Measurements from ENCODE around the gene BGLAP. TPM values are rescaled to one million over a fixed set of nuclear protein-coding genes. Genes with fewer than 3 reads are reported as not detected.
A peak's percentile ranks its signal among the peaks of the same experiment; 100 is the strongest.

BGLAP gene
- total RNA-seq, 2 experiments from 2014 or later, result 2.1 to 2.4 TPM

DNA sequence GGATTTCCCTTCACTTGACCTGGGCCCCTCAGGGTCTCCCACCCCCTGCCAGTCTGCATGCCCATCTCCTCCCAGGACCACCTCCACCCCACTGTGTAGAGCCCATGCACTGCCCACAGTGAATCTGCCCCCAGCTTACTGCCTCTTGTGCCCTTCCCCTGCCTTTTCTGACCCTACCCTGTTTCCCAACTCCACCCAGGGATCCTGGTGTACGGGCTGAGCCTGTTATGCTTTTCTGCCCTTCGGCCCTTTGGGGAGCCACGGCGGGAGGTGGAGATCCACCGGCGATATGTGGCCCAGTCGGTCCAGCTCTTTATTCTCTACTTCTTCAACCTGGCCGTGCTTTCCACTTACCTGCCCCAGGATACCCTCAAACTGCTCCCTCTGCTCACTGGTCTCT is 44.1 kb downstream of the BGLAP start:
- POLR2A ChIA-PET, result no interaction called here
- ATAC-seq (no peak), DNase-seq (no peak)
- H3K27ac Mint-ChIP-seq, result no peak overlapping the region
- no peaks in the 10 kb centered on the region for H3K27me3 Mint-ChIP-seq
- H3K4me1 Mint-ChIP-seq, result peaks cover 17% of the 10 kb centered on the region
- intact Hi-C loops (cut with DNase I, micrococcal nuclease), result no loop called here
- CTCF ChIA-PET, result interaction anchor here (0.5 kb wide), 1 partner anchor 24 kb away, joined by 3 read pairs; no protein-coding TSS in a partner anchor
- no peaks in the 10 kb centered on the region for H3K9me3 Mint-ChIP-seq (ENCODE audit: low read depth)
- H3K4me3 Mint-ChIP-seq, result no peak overlapping the region
- peaks cover 20% of the 10 kb centered on the region for H3K36me3 Mint-ChIP-seq (ENCODE audit: low read depth)

DNA sequence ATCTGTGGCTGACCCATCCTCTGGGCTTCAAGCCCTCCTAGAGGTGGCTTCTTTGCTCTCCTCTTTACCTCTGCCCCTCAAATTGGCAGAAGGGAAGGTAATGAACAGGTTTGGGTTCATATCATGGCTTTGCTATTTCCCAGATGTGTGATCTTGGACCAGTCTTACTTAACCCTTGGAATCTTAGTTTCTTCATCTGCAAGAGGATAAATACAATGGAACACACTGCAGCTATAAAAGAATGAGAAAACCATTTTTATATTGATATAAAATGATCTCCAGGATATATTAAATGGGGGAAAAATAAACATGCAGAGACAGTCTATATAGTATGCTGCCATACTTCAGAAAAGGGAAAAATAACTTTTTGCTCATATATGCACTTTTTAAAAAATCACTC is 47.9 kb downstream of the BGLAP start:
- Mint-ChIP-seq H3K36me3 (ENCODE audit: low read depth) (peaks cover 9% of the 10 kb centered on the region), H3K4me3 (no peak overlapping the region), H3K4me1 (peaks cover 6% of the 10 kb centered on the region), H3K27ac (peak overlapping the region; percentile 14), H3K27me3 (no peaks in the 10 kb centered on the region), H3K9me3 (ENCODE audit: low read depth) (no peaks in the 10 kb centered on the region)
- ATAC-seq, result no peak
- intact Hi-C loops (cut with DNase I, micrococcal nuclease), result no loop called here
- POLR2A ChIA-PET, result no interaction called here
- DNase-seq, result no peak
- CTCF ChIA-PET, result no interaction called here

DNA sequence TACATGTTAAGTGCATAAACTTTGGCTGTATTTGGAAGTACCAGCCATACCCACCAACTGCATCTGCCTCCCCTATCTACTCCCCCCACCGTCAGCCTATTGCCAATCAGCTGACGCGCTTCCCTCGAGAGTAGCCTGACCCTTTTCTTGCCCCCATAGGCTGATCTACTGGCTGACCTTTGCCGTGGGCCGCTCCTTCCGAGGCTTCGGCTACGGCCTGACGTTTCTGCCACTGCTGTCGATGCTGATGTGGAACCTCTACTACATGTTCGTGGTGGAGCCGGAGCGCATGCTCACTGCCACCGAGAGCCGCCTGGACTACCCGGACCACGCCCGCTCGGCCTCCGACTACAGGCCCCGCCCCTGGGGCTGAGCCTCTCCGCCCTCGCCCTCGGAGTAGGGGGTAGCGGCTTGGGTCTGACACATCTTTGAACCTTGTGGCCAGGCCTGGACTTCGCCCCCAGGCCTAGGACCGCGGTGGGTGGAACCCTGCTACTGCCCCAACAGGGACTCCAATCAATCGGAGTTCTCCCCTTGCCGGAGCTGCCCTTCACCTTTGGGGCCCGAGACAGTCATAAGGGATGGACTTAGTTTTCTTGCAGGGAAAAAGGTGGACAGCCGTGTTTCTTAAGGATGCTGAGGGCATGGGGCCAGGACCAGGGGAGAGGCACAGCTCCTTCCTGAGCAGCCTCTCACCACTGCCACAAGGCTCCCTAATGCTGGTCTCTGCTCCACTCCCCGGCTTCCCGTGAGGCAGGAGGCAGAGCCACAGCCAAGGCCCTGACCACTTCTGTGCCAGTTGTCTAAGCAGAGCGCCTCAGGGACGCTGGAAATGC is 49.5 kb downstream of the BGLAP start:
- peaks cover 9% of the 10 kb centered on the region for H3K36me3 Mint-ChIP-seq (ENCODE audit: low read depth)
- H3K27ac Mint-ChIP-seq, result no peak overlapping the region
- ATAC-seq (peak; percentile 50), DNase-seq (peak; percentile 50)
- peaks cover 16% of the 10 kb centered on the region for H3K4me1 Mint-ChIP-seq
- ChIA-PET POLR2A (interaction anchor here (0.6 kb wide), 1 partner anchor 150 kb away, joined by 3 read pairs; no protein-coding TSS in a partner anchor), CTCF (interaction anchor here (0.6 kb wide), 1 partner anchor 34 kb away, joined by 3 read pairs; no protein-coding TSS in a partner anchor)
- intact Hi-C loops (cut with DNase I, micrococcal nuclease), result no loop called here
- H3K27me3 Mint-ChIP-seq, result no peaks in the 10 kb centered on the region
- H3K4me3 Mint-ChIP-seq, result peak overlapping the region; percentile 23
- no peaks in the 10 kb centered on the region for H3K9me3 Mint-ChIP-seq (ENCODE audit: low read depth)

Other genes starting within 250 kb of the BGLAP start
- gene SSR2, start 221.2 kb upstream of the BGLAP start, total RNA-seq, result 100 to 1,000 TPM; 143 to 197 TPM
- gene UBQLN4, start 188.4 kb upstream of the BGLAP start, total RNA-seq, result 10 to 100 TPM; 34.5 to 49.0 TPM
- gene LAMTOR2, start 187.4 kb upstream of the BGLAP start, total RNA-seq, result 10 to 100 TPM; 26.1 to 50.3 TPM
- gene RAB25, start 181.0 kb upstream of the BGLAP start, total RNA-seq, result under 1 TPM; 0.46 to 0.77 TPM
- under 1 TPM; 0.48 to 0.79 TPM for gene MEX3A, start 159.7 kb upstream of the BGLAP start, total RNA-seq
- 100 to 1,000 TPM; 184 to 218 TPM for gene LMNA, start 127.5 kb upstream of the BGLAP start, total RNA-seq
- gene SEMA4A, start 88.6 kb upstream of the BGLAP start, total RNA-seq, result 10 to 100 TPM; 53.3 to 64.5 TPM
- 10 to 100 TPM; 42.4 to 51.9 TPM for gene SLC25A44, start 48.1 kb upstream of the BGLAP start, total RNA-seq
- gene PMF1, start 29.2 kb upstream of the BGLAP start, total RNA-seq, result 100 to 1,000 TPM; 108 to 117 TPM
- 1 to 10 TPM; 4.7 to 5.7 TPM for gene PAQR6, start 5.9 kb downstream of the BGLAP start, total RNA-seq
- gene SMG5, start 40.6 kb downstream of the BGLAP start, total RNA-seq, result 10 to 100 TPM; 61.7 to 64.6 TPM
- 10 to 100 TPM; 10.2 to 10.5 TPM for gene TMEM79, start 42.1 kb downstream of the BGLAP start, total RNA-seq
- 10 to 100 TPM; 10.8 to 12.1 TPM for gene GLMP, start 53.5 kb downstream of the BGLAP start, total RNA-seq
- gene VHLL, start 57.1 kb downstream of the BGLAP start, total RNA-seq, result under 1 TPM in 1 of 2 experiments, not detected in 1; 0.28 TPM
- 100 to 1,000 TPM; 297 to 406 TPM for gene CCT3, start 96.1 kb downstream of the BGLAP start, total RNA-seq
- under 1 TPM; 0.25 to 0.83 TPM for gene TSACC, start 96.3 kb downstream of the BGLAP start, total RNA-seq
- not detected for gene RHBG, start 127.0 kb downstream of the BGLAP start, total RNA-seq

Measured in activated CD4-positive, alpha-beta T cell treated with anti-CD3 and anti-CD28 coated beads for 36 hours (primary cell).